NCI-H1930 (cell line): Measurements from ENCODE around the gene PORCN.

Experiments
- DNase-seq, 2 experiments: peaks; one replicate each; lab custom pipeline; 2025; lab: John Stamatoyannopoulos, UW

PORCN gene

GRCh38 chrX:48508400-48509244, at the start of gene PORCN:
Gene PORCN (plus strand): TSS chrX:48508992. CDS start chrX:48509821, 829 bp downstream.
- DNase-seq = peak; percentile 15 to 63

GRCh38 chrX:48459483-48459882, 49.3 kb upstream of the PORCN start:
- DNase-seq = no peak

GRCh38 chrX:48460031-48460430, 48.8 kb upstream of the PORCN start:
- no peak for DNase-seq

- DNase-seq = no peak
These were observed 48.2 kb upstream of the PORCN start for GRCh38 chrX:48460606-48461005.

- no peak for DNase-seq
These were observed 47.0 kb upstream of the PORCN start for GRCh38 chrX:48461830-48462229.

- DNase-seq = no peak
These were observed 43.4 kb upstream of the PORCN start for GRCh38 chrX:48465336-48465933.

- no peak for DNase-seq
These were observed 42.1 kb upstream of the PORCN start for GRCh38 chrX:48466696-48467095.

- DNase-seq = no peak
These were observed 41.5 kb upstream of the PORCN start for GRCh38 chrX:48467281-48467761.

GRCh38 chrX:48468247-48468671, 40.5 kb upstream of the PORCN start:
- DNase-seq = no peak

GRCh38 chrX:48468693-48469691, 39.8 kb upstream of the PORCN start:
- no peak for DNase-seq

GRCh38 chrX:48470110-48470832, 38.5 kb upstream of the PORCN start, which contains the start of gene SLC38A5:
Gene SLC38A5 (minus strand): TSS chrX:48470260. CDS start chrX:48467924, 2,336 bp downstream.
- DNase-seq = no peak

GRCh38 chrX:48470833-48471118, 38.0 kb upstream of the PORCN start:
- no peak for DNase-seq

- DNase-seq = no peak
These were observed 37.3 kb upstream of the PORCN start for GRCh38 chrX:48471504-48471903.

- DNase-seq = no peak
These were observed 36.6 kb upstream of the PORCN start for GRCh38 chrX:48472225-48472624.

GRCh38 chrX:48472851-48473703, 35.7 kb upstream of the PORCN start:
- no peak for DNase-seq

GRCh38 chrX:48473704-48473990, 35.1 kb upstream of the PORCN start:
- DNase-seq = no peak

- DNase-seq = no peak
These were observed 34.7 kb upstream of the PORCN start for GRCh38 chrX:48474127-48474526.

- DNase-seq = no peak
These were observed 34.2 kb upstream of the PORCN start for GRCh38 chrX:48474581-48474980.

GRCh38 chrX:48475296-48475695, 33.5 kb upstream of the PORCN start:
- DNase-seq = no peak

GRCh38 chrX:48475774-48476577, 32.8 kb upstream of the PORCN start, which contains the start of gene FTSJ1:
Gene FTSJ1 (plus strand): TSS chrX:48476199. CDS start chrX:48478048, 1,849 bp downstream.
- peak; percentile 77 to 79 for DNase-seq
